Activated B cell treated with CpG ODN at 0.5 μM for 24 hours (primary cell): ENCODE data around the gene LGALS12. TPM values are rescaled to one million over a fixed set of nuclear protein-coding genes. Genes with fewer than 3 reads are reported as not detected.

Source experiments
- ATAC-seq: fragments of 200-7000 bp; cut with Tn5 transposase; one replicate; pipeline ENCODE4 v1.10.0; 2021; ENCODE audit warnings: low read depth, mild to moderate bottlenecking, moderate library complexity
- CTCF ChIA-PET: fragments of 350-600 bp; sonication (Branson Sonifier 250); formaldehyde crosslinking; loops from one replicate; lab custom pipeline; 2021; ENCODE audit warnings: antibody characterized with exemption; lab: Charles Lee
- POLR2A ChIA-PET: fragments of 350-600 bp; sonication (Branson Sonifier 250); formaldehyde crosslinking; loops from one replicate; lab custom pipeline; 2021; ENCODE audit warnings: antibody characterized with exemption; lab: Charles Lee
- DNase-seq: peaks from one replicate; pipeline ENCODE4 v3.0.0; 2022
- H3K27ac Mint-ChIP-seq: one replicate; pipeline ENCODE4 v1.8.0; 2020; ENCODE audit warnings: mixed read lengths
- H3K27me3 Mint-ChIP-seq: one replicate; pipeline ENCODE4 v1.8.0; 2021; ENCODE audit warnings: mixed read lengths
- H3K36me3 Mint-ChIP-seq: one replicate; pipeline ENCODE4 v1.8.0; 2021; ENCODE audit warnings: low read depth, mixed read lengths
- H3K4me1 Mint-ChIP-seq: one replicate; pipeline ENCODE4 v1.8.0; 2021; ENCODE audit warnings: mixed read lengths
- H3K4me3 Mint-ChIP-seq: one replicate; pipeline ENCODE4 v1.8.0; 2020; ENCODE audit warnings: mild to moderate bottlenecking, mixed read lengths
- H3K9me3 Mint-ChIP-seq: one replicate; pipeline ENCODE4 v1.8.0; 2020; ENCODE audit warnings: mixed read lengths
- intact Hi-C: fragments of 100-400 bp; cut with micrococcal nuclease; formaldehyde crosslinking; loops from one replicate; pipeline ENCODE4 v1.15.1; 2024
- total RNA-seq: library from RNA; stranded (reverse); gene quantifications from 2 replicates; pipeline ENCODE4 v1.2.3, GENCODE V29; 2022
- TF ChIP-seq, protein P1 (sequence below): fragments of 200-600 bp; IDR thresholded peaks from one replicate; pipeline ENCODE4 v1.8.0; 2022; ENCODE audit warnings: antibody characterized with exemption, mild to moderate bottlenecking

LGALS12 gene
- total RNA-seq, 1 donor from 2014 or later: not detected

DNA sequence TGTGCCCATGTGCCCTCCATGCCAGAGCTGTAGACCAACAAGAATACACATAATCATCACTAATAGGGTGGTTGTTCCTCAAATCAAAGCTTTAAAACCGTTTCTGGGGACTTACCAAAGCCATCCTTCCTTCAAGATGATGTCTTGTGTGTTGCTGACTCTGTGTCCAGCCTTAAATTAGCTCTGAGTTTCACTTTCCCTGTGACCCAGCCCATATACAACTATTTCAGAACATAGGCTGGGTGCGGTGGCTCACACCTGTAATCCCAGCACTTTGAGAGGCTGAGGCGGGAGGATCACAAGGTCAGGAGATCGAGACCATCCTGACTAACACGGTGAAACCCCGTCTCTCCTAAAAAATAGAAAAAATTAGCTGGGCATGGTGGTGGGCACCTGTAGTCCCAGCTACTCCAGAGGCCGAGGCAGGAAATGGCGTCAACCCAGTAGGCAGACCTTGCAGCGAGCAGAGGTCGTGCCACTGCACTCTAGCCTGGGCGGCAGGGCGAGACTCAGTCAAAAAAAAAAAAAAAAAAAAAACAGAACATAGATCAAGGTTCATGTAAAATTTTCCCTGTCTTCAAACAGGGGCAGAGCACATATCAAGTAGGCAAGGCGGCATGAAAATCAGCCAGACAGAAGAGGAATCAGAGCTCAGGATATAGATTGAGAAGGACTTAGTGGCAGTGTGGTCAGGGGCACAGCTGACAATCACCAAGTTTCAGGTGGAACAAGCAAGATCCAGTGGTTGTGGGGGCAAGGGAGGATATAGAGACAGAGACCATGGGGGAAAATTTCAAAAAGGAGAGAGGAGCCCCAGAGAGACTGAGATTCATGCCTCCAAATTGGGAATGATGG is 57.5 kb downstream of the LGALS12 start, which contains the start of gene PLAAT2:
TSS of gene PLAAT2 (minus strand) at position 179 of the 855 bp plus-strand sequence. CDS start at position 124, 55 bp downstream.
- POLR2A ChIA-PET: no interaction called here
- no peaks in the 10 kb centered on the region for H3K36me3 Mint-ChIP-seq
- ATAC-seq: no peak
- intact Hi-C loops: loop anchor here (10.0 kb wide), 1 partner anchor 679 kb away; the partner anchor contains the start of gene SLC3A2
- H3K4me1 Mint-ChIP-seq: peaks cover 45% of the 10 kb centered on the region
- no peak for DNase-seq
- TF ChIP-seq, protein P1, sequence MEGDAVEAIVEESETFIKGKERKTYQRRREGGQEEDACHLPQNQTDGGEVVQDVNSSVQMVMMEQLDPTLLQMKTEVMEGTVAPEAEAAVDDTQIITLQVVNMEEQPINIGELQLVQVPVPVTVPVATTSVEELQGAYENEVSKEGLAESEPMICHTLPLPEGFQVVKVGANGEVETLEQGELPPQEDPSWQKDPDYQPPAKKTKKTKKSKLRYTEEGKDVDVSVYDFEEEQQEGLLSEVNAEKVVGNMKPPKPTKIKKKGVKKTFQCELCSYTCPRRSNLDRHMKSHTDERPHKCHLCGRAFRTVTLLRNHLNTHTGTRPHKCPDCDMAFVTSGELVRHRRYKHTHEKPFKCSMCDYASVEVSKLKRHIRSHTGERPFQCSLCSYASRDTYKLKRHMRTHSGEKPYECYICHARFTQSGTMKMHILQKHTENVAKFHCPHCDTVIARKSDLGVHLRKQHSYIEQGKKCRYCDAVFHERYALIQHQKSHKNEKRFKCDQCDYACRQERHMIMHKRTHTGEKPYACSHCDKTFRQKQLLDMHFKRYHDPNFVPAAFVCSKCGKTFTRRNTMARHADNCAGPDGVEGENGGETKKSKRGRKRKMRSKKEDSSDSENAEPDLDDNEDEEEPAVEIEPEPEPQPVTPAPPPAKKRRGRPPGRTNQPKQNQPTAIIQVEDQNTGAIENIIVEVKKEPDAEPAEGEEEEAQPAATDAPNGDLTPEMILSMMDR: no peak
- CTCF ChIA-PET: no interaction called here
- H3K9me3 Mint-ChIP-seq: no peaks in the 10 kb centered on the region
- no peak within 1 kb of the TSS for H3K4me3 Mint-ChIP-seq
- H3K27me3 Mint-ChIP-seq: peaks cover 8% of the 10 kb centered on the region
- H3K27ac Mint-ChIP-seq: no peak within 1 kb of the TSS

DNA sequence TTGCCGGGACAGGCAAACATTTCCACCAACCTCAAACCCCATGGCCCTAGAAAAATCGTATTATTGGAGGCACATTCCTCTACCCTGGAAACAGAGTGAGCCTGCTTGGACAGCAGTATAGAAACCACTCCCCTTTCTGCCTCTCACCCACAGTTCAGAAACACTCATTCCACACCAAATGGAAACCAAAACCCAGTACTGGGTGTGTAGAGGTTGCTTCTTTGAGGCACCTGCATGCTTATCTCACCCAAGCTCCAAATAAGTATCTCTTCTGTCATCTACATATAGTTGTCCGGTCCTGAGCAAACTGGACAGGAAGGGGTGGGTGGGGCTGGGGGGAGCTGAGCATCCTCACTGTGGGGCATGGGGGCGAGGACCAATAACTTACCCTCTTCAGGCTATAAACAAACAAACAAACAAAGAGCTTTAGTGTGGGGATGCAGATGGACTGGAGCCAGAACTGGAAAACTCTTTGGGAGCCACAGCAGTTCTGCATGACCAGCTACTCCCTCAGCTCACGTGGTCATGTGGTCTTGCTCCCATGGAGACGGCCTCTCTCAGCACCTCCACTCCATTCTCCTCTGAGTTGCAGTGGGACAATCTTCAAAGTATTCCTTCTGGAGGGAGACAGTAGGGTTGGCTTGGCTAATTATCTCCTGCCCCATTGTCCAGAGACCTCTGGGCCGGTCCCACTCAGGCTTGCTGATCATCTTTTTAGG is 58.3 kb downstream of the LGALS12 start:
- H3K9me3 Mint-ChIP-seq: no peaks in the 10 kb centered on the region
- DNase-seq (no peak), ATAC-seq (no peak)
- CTCF ChIA-PET: no interaction called here
- H3K27ac Mint-ChIP-seq: no peak overlapping the region
- H3K27me3 Mint-ChIP-seq: peaks cover 8% of the 10 kb centered on the region
- no peaks in the 10 kb centered on the region for H3K36me3 Mint-ChIP-seq
- TF ChIP-seq, protein P1: no peak
- no peak overlapping the region for H3K4me3 Mint-ChIP-seq
- H3K4me1 Mint-ChIP-seq: peaks cover 49% of the 10 kb centered on the region
- POLR2A ChIA-PET: no interaction called here
- intact Hi-C loops: loop anchor here (10.0 kb wide), 1 partner anchor 679 kb away; the partner anchor contains the start of gene SLC3A2

DNA sequence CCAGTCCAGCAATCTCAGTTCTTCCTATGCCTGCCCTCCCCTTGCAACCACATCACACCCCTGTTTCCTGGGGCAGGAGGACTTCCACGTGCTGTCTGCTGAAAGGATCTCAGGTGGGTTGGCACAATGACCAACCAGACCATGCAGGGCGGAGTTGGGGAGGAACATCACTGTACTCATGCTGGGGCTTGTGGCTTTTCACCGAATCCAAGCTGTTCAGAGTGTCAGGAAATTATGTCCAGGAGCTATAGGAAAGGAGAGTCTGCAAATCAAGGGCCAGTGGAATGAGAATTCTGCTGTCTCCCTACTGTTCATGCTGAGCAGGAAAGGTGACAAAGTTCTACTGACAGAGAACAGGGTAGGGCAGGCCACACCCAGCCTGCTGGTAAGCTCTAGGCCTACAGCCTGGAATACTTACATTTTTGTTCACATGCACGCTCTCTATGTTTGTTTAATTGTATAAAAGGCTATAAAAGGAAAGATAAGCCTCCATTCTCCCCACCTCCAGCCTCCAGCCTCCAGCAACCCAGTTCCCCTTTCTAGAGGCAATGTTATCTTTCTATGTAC is 59.0 kb downstream of the LGALS12 start:
- ATAC-seq: no peak
- POLR2A ChIA-PET: no interaction called here

More for the DNA sequence above, 59.0 kb downstream of the LGALS12 start:
- DNase-seq: no peak
- intact Hi-C loops: loop anchor here (5.0 to 10.0 kb wide), 3 partner anchors 47 to 1013 kb away; partner anchors contain the start of genes PLAAT3 and SLC3A2
- H3K4me3 Mint-ChIP-seq: no peak overlapping the region
- peaks cover 7% of the 10 kb centered on the region for H3K27me3 Mint-ChIP-seq
- no peaks in the 10 kb centered on the region for H3K9me3 Mint-ChIP-seq
- H3K27ac Mint-ChIP-seq: no peak overlapping the region
- H3K36me3 Mint-ChIP-seq: no peaks in the 10 kb centered on the region
- H3K4me1 Mint-ChIP-seq: peaks cover 49% of the 10 kb centered on the region
- TF ChIP-seq, protein P1: no peak
- CTCF ChIA-PET: no interaction called here

Other genes starting within 250 kb of the LGALS12 start
- gene SLC22A9, start 136.3 kb upstream of the LGALS12 start, total RNA-seq: not detected in 2 replicates
- not detected in 2 replicates for gene PLAAT5, start 14.9 kb upstream of the LGALS12 start, total RNA-seq
- gene PLAAT4, start 30.7 kb downstream of the LGALS12 start, total RNA-seq: 3.9 and 4.7 TPM in 2 replicates
- not detected in 2 replicates for gene PLAAT2, start 57.3 kb downstream of the LGALS12 start, total RNA-seq
- 0.82 and 1.2 TPM in 2 replicates for gene PLAAT3, start 108.3 kb downstream of the LGALS12 start, total RNA-seq
- gene ATL3, start 165.3 kb downstream of the LGALS12 start, total RNA-seq: 31.8 and 32.9 TPM in 2 replicates
- 16.2 and 18.5 TPM in 2 replicates for gene RTN3, start 175.4 kb downstream of the LGALS12 start, total RNA-seq